Measurements from ENCODE around the gene COL27A1.

DNA sequence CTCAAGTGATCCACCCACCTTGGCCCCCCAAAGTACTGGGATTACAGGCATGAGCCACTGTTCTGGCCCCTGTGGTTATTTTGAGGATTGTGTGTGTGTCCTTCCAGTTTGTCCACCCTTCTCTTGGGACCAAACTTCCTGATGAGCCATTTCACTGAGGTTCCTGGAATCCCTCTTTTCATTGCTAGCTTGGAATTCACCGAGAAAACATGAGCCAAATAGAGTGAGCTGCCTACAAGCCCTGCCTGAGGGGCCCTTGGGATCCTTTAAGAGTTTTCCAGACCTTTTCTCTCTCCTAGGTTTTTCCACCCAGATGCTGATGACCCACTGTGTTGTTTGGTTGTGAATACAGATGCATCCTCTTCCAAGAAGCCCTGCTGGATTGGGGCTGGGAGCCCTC lies 43.0 kb upstream of the COL27A1 start:
- TF ChIP-seq ZNF274 (IDR thresholded peaks at IDR 0.05; ENCODE audit: low read depth, low read length) (no peak), YY1 (IDR thresholded peaks at IDR 0.05; ENCODE audit: insufficient read depth, insufficient read length) (no peak)

Measured in NT2/D1 (cell line).